Stimulated activated naive B cell treated with anti-CD40 and anti-IgM and Interleukin-4, amounts not matched to agents 10 μg/mL and 1 μg/mL and 100 μg/mL, for 72 hours (primary cell): ENCODE data around the gene ADGRG1.

Experiments
- ATAC-seq, 2 donors: fragments of 150-1000 bp; cut with Tn5 transposase; replicated peaks; 2 replicates each; pipeline ENCODE4 v1.10.0; 2021; ENCODE audit warnings: moderate library complexity in 1 of 2
- DNase-seq: peaks from one replicate; pipeline ENCODE4 v3.0.0; 2021
- H3K27ac Mint-ChIP-seq: one replicate; pipeline ENCODE4 v1.8.0; 2022; ENCODE audit warnings: mild to moderate bottlenecking, mixed read lengths
- H3K27me3 Mint-ChIP-seq, 2 donors: one replicate each; pipeline ENCODE4 v1.8.0; 2022; ENCODE audit warnings: mixed read lengths in 2 of 2
- H3K36me3 Mint-ChIP-seq, 2 donors: one replicate each; pipeline ENCODE4 v1.8.0; 2022; ENCODE audit warnings: mixed read lengths in 2 of 2, mild to moderate bottlenecking in 1 of 2
- H3K4me1 Mint-ChIP-seq, 2 donors: one replicate each; pipeline ENCODE4 v1.8.0; 2022; ENCODE audit warnings: mixed read lengths in 2 of 2, mild to moderate bottlenecking in 1 of 2
- H3K4me3 Mint-ChIP-seq, 2 donors: one replicate each; pipeline ENCODE4 v1.8.0; 2022; ENCODE audit warnings: mild to moderate bottlenecking in 2 of 2, mixed read lengths in 2 of 2, moderate library complexity in 1 of 2
- H3K9me3 Mint-ChIP-seq, 2 donors: one replicate each; pipeline ENCODE4 v1.8.0; 2022; ENCODE audit warnings: mixed read lengths in 2 of 2, mild to moderate bottlenecking in 1 of 2

ADGRG1 gene

DNA sequence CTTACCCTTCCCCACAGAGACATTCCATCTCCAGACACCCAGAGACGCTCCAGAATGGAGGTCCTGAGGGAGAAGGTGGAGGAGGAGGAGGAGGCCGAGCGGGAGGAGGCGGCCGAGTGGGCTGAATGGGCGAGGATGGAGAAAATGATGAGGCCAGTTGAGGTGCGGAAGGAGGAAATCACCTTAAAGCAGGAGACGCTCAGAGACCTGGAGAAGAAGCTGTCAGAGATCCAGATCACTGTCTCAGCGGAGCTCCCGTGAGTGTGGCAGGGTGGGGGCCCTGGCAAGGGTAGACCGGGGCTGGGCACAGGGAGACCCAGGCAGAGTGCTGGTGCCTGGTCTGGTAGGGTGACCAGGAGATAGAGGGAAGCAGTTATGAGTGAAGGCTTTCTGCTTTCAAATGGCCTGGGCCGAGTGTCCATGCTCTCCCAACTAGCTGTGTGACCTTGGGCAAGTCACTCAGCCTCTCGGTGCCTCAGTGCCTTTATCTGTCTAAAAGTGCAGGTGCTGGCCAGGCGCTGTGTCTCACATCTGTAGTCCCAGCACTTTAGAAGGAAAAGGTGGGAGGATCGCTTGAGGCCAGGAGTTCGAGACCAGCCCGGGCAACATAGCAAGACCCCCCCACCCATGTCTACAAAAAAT is 69.6 kb downstream of the ADGRG1 start:
- H3K4me3 Mint-ChIP-seq: no peak overlapping the region
- no peaks in the 10 kb centered on the region for H3K36me3 Mint-ChIP-seq
- no peaks in the 10 kb centered on the region for H3K9me3 Mint-ChIP-seq
- DNase-seq (no peak), ATAC-seq (no peak)
- no peaks in the 10 kb centered on the region for H3K27me3 Mint-ChIP-seq
- H3K4me1 Mint-ChIP-seq: peaks cover 9 to 10% of the 10 kb centered on the region in 2 donors
- no peak overlapping the region for H3K27ac Mint-ChIP-seq

DNA sequence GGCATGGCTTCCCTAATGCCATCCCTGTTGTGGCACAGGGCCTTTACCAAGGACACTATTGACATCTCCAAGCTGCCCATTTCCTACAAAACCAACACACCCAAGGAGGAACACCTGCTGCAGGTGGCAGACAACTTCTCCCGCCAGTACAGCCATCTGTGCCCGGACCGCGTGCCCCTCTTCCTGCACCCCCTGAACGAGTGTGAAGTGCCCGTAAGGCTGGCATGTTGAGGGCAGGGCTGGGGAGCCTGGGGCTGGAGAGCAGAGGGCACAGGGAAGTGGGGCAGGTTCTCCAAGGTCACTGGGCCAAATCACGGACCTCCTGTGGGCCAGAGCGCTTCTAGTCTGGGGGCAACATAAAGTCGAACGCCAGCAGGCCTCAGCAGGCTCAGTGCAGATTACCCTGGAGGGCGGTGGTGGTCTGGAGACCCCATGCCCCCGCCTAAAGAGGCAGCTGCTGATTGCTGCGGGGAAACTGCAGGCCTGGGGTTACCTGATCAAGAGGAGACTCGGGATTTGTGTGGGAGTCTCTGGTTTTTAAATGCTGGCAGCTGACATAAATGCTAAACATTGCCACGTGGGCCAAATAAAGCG is 70.5 kb downstream of the ADGRG1 start:
- H3K36me3 Mint-ChIP-seq: no peaks in the 10 kb centered on the region
- DNase-seq (no peak), ATAC-seq (no peak)
- no peak overlapping the region for H3K27ac Mint-ChIP-seq
- no peak overlapping the region for H3K4me3 Mint-ChIP-seq
- H3K27me3 Mint-ChIP-seq: no peaks in the 10 kb centered on the region
- H3K9me3 Mint-ChIP-seq: no peaks in the 10 kb centered on the region
- peaks cover 9 to 10% of the 10 kb centered on the region in 2 donors for H3K4me1 Mint-ChIP-seq

DNA sequence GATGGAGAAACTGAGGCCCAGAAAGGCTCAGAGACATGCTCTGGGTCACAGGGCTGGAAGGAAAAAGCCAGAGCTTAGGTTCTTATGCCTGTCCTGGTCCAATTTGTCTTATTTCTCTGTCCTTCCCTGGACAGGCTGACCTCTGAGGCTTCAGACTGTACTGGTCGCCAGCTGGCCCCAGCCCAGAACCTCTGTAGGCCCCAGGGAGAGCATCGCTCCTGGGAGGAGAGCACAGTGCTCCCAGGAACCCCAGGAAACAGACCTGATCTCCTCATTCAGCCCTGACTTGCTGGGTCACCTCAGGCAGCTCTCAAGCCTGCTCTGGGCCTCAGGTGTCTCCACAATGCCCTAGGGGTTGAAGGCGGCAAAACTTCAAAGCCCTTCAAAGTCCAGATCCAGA is 71.1 kb downstream of the ADGRG1 start:
- Mint-ChIP-seq H3K27me3 (peaks cover 0 to 4% of the 10 kb centered on the region in 2 donors), H3K27ac (no peak overlapping the region), H3K9me3 (no peaks in the 10 kb centered on the region), H3K36me3 (no peaks in the 10 kb centered on the region), H3K4me3 (no peak overlapping the region), H3K4me1 (peaks cover 9 to 14% of the 10 kb centered on the region in 2 donors)
- ATAC-seq: no peak
- no peak for DNase-seq

DNA sequence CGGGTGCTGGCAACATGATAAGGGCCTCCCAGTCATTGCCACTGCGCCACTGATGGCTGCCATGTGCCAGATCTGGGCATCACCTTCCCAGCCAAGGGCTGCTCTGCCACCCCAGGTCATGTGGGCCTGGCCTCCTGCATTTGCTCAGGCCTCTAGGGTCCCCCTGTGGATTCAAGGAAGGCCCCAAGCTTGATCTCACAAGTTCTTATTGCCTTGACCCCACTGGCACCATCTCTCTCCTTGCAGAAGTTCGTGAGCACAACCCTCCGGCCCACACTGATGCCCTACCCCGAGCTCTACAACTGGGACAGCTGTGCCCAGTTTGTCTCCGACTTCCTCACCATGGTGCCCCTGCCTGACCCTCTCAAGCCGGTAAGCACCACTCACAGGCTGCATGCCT is 71.5 kb downstream of the ADGRG1 start:
- Mint-ChIP-seq H3K9me3 (no peaks in the 10 kb centered on the region), H3K27ac (no peak overlapping the region), H3K27me3 (peaks cover 0 to 8% of the 10 kb centered on the region in 2 donors), H3K4me3 (no peak overlapping the region), H3K36me3 (no peaks in the 10 kb centered on the region), H3K4me1 (peaks cover 5 to 11% of the 10 kb centered on the region in 2 donors)
- ATAC-seq (no peak), DNase-seq (no peak)

DNA sequence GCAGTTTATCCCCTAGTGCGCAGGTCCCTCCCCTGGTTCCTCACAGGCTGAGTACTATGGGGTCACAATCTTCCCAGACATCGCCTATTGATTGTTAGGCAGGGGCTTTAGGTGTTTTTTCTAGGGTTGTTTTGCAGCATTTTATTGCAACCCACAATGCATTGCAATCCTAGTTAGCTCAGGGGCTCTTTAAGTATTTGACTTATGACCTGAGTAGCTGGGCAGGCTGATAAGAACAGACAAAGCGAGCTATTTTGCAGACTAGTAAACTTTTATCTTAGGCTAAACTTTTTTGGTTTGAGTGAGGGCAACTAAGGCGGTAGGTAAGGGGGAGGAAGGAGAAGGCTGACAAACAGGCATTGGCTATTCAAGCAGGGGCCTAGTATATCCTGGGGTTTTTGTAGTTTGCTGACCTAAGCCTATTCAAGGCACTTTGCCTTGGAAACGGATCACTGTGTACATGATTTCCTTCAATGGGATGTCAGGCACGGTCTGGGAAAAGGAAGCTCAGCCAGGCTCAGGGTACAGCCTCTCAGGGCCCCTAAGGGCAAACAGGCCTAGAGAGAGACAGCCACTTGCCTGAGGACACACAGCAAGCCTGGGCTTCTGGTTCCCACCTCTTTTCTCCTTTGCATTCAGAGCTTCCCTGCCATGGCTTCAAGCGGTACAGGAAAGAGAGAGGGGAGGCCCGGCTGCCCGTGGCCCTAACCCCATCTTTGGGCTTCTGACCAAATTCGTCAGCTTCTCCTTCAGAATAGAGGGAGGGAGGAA is 72.5 kb downstream of the ADGRG1 start:
- Mint-ChIP-seq H3K4me3 (no peak overlapping the region), H3K4me1 (peaks cover 0 to 5% of the 10 kb centered on the region in 2 donors), H3K27ac (no peak overlapping the region), H3K9me3 (no peaks in the 10 kb centered on the region), H3K36me3 (no peaks in the 10 kb centered on the region), H3K27me3 (peaks cover 5 to 8% of the 10 kb centered on the region in 2 donors)
- ATAC-seq: no peak
- no peak for DNase-seq

DNA sequence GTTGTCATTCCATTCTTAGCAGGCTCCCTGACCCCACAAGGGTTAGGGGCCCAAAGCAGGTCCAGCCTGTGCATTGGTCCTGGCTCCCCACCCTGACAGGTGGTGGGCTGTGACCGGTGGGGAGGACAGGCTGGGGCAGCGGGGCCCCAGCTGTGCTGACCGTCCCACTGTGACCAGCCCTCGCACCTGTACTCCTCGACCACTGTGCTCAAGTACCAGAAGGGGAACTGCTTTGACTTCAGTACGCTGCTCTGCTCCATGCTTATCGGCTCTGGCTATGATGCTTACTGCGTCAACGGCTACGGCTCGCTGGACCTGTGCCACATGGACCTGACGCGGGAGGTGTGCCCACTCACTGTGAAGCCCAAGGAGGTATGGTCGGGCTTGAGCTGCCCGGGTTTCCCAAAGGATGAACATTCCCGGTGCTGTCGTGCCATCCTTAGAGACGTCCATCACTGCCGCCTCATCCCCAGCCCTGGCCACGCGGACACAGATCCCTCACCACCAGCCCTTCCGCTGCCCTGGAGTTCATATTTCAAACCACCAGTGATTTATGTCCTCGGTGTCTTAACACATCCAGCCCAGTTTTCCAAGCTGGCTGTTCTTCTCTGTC is 73.4 kb downstream of the ADGRG1 start:
- peaks cover 0 to 2% of the 10 kb centered on the region in 2 donors for H3K9me3 Mint-ChIP-seq
- ATAC-seq: no peak
- DNase-seq: no peak
- H3K4me3 Mint-ChIP-seq: no peak overlapping the region
- no peaks in the 10 kb centered on the region for H3K36me3 Mint-ChIP-seq
- no peak overlapping the region for H3K27ac Mint-ChIP-seq
- H3K27me3 Mint-ChIP-seq: peaks cover 8 to 10% of the 10 kb centered on the region in 2 donors
- H3K4me1 Mint-ChIP-seq: peaks cover 0 to 5% of the 10 kb centered on the region in 2 donors

DNA sequence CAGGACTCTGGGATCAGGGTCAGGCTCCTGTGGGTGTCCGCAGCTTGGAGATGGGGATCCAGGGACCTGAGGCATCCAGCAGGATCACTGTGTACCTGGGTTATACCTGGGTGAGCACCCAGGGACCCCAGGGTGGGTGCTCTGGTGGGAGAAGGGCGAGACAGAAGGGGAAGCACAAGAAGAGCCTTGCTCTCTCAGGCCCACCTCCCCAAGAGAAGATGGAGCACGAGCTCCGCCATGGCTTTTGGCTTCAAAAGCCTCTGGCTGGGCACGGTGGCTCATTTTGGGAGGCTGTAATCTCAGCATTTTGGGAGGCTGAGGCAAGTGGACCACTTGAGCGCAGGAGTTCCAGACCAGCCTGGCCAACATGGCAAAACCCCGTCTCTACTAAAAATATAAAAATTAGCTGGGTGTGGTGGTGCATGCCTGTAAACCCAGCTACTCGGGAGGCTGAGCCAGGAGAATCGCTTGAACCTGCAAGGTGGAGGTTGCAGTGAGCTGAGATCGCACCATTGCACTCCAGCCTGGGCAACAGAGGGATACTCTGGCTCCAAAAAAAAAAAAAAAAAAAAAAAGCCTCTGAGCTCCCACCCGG is 75.1 kb downstream of the ADGRG1 start:
- Mint-ChIP-seq H3K4me1 (peaks cover 0 to 5% of the 10 kb centered on the region in 2 donors), H3K36me3 (no peaks in the 10 kb centered on the region), H3K9me3 (peaks cover 0 to 2% of the 10 kb centered on the region in 2 donors), H3K27me3 (peaks cover 10 to 21% of the 10 kb centered on the region in 2 donors), H3K4me3 (no peak overlapping the region), H3K27ac (no peak overlapping the region)
- ATAC-seq (no peak), DNase-seq (no peak)

DNA sequence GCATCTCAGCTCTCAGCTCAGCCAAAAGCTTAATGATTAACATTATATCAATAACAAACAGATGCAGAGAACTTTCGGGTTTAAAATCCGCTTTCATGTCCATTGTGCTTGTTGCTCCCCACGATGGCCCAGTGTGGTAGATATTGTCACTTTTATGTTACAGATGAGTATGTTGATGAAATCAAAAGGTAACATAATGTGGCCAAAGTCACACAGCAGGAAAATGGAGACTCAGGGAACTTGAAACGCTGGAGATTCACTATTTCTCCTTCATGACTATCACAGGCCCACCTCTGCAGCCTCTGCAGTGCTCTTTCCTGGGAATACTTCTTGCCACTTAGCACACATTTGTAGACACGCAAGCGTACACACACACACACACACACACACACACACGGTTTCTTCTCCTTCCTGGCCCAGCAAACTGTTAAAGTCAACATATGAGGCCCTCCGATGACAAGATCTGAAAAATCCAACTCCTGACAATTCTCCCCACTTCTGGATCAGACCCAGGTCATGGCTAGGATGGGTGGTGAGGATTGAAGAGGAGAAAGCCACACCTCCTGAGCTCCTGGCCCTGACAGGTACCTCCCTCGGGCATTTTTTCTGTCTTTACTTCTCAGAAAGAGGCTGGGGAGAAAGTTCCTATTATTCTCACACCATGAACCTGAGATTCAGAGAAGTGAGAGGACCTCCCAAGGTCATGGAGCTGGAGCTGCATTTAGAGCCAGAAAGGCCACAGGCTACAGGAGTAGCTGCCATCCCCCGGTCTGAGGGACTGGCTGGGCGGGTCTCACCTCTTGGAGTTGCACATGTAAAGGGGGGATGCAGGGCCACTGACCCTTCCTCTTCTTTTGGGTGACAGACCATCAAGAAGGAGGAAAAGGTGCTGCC is 75.8 kb downstream of the ADGRG1 start:
- Mint-ChIP-seq H3K4me1 (peaks cover 0 to 5% of the 10 kb centered on the region in 2 donors), H3K27me3 (peaks cover 10 to 21% of the 10 kb centered on the region in 2 donors), H3K36me3 (no peaks in the 10 kb centered on the region), H3K9me3 (peaks cover 0 to 2% of the 10 kb centered on the region in 2 donors), H3K4me3 (no peak overlapping the region), H3K27ac (no peak overlapping the region)
- no peak for ATAC-seq
- DNase-seq: no peak

DNA sequence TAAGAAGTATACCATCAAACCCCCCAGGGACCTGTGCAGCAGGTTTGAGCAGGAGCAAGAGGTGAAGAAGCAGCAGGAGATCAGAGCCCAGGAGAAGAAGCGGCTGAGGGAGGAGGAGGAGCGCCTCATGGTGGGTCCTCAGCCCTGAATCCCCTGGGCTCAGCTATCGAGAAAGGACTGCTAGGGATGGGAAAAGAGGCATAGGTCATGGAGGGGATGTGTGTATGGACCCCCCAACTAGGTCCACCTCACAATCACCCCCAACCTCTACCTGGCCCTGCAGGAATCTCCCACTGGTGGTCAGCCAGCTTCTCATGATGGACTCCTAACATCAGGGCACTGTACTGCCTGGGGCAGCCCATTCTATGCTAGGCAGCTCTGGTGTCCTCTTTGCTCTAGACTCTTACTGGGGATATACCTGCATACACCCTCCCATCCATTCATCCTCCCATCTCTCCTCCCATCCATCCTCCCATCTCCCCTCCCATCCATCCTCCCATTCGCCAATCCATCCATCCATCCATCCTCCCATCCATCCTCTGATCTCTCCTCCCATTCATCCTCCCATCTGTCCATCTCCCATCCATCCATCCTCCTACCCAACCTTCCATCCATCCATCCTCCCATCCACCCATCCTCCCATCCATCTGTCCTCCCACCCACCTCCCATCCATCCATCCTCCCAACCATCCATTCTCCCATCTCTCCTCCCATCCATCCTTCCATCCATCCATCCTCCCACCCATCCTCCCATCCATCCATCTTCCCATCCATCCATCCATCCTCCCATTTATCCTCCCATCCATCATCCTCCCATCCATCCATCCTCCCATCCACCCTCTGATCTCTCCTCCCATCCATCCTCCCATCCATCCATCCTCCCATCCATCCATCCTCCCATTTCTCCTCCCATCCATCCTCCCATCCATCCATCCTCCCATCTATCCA is 76.7 kb downstream of the ADGRG1 start:
- Mint-ChIP-seq H3K9me3 (peaks cover 0 to 2% of the 10 kb centered on the region in 2 donors), H3K4me1 (peaks cover 0 to 5% of the 10 kb centered on the region in 2 donors), H3K27ac (no peak overlapping the region), H3K27me3 (peaks cover 10 to 21% of the 10 kb centered on the region in 2 donors), H3K4me3 (no peak overlapping the region), H3K36me3 (no peaks in the 10 kb centered on the region)
- no peak for DNase-seq
- no peak for ATAC-seq

DNA sequence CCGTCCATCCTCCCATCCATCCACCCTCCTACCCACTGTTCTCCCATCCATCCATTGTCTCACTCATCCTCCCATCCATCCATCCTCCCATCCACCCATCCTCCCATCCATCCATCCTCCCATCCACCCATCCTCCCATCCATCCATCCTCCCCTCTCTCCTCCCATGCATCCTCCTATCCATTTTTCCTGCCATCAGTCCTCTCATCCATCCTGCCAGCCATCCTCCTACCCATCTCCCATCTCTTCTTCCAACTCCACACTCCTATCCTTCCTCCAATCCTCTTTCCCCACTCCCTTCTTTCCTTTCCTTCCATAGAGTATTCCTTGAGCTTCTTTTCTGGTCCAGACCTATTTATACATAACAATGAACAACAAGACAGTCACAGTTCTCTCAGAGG is 78.3 kb downstream of the ADGRG1 start:
- Mint-ChIP-seq H3K36me3 (no peaks in the 10 kb centered on the region), H3K9me3 (peaks cover 0 to 2% of the 10 kb centered on the region in 2 donors), H3K27me3 (peaks cover 10 to 21% of the 10 kb centered on the region in 2 donors), H3K4me3 (no peak overlapping the region), H3K4me1 (peaks cover 0 to 5% of the 10 kb centered on the region in 2 donors), H3K27ac (no peak overlapping the region)
- DNase-seq: no peak
- no peak for ATAC-seq

DNA sequence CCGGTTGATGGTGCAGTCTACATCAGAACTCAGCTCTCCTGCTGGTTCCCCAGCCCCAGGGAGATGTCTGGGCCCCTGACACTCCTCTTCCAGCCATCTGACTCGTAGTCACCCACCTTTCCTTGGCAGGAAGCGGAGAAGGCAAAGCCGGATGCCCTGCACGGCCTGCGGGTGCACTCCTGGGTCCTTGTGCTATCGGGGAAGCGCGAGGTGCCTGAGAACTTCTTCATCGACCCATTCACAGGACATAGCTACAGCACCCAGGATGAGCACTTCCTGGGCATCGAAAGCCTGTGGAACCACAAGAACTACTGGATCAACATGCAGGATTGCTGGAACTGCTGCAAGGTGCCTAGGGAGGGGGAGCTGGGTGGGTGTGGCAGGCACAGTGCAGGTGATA is 78.9 kb downstream of the ADGRG1 start:
- DNase-seq (no peak), ATAC-seq (no peak)
- Mint-ChIP-seq H3K36me3 (no peaks in the 10 kb centered on the region), H3K27ac (no peak overlapping the region), H3K9me3 (peaks cover 0 to 2% of the 10 kb centered on the region in 2 donors), H3K4me1 (peaks cover 0 to 5% of the 10 kb centered on the region in 2 donors), H3K4me3 (no peak overlapping the region), H3K27me3 (peaks cover 10 to 21% of the 10 kb centered on the region in 2 donors)

DNA sequence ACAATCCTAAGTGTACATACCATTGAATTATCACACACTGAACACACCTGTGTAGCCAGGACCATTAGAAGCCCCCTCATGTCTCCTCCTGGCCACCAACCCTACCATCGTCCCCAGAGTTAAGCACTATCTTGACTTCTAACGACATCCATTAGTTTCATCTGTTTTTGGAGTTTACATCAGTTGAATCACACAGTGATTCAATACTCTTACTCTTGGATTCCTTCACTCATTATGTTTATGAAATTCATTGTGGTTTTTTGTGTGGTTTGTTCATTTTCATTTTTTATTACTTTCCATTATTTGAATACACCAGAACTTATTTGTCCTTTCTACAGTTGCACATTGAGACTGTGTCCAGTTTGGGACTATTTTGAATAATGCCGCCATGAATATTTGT is 79.7 kb downstream of the ADGRG1 start:
- Mint-ChIP-seq H3K36me3 (no peaks in the 10 kb centered on the region), H3K4me1 (peaks cover 0 to 5% of the 10 kb centered on the region in 2 donors), H3K27ac (no peak overlapping the region), H3K27me3 (peaks cover 10 to 21% of the 10 kb centered on the region in 2 donors), H3K9me3 (peaks cover 0 to 2% of the 10 kb centered on the region in 2 donors), H3K4me3 (no peak overlapping the region)
- ATAC-seq (no peak), DNase-seq (no peak)
